Uterus (tissue), 2 donors: ENCODE measurements around the gene MYH14.

Experiments used
- POLR2A ChIP-seq, 2 donors: fragments of 450-650 bp; IDR thresholded peaks; one replicate each; pipeline ENCODE4 v1.6.1; 2016; ENCODE audit warnings: antibody characterized with exemption in 2 of 2, mild to moderate bottlenecking in 1 of 2, moderate library complexity in 1 of 2
- TF ChIP-seq, protein P1 (sequence below), 4 experiments: fragments of 200-600 bp in 2 of 4; fragments of 450-650 bp in 2 of 4; sonication (generic) in 2 of 4; IDR thresholded peaks; one replicate each; pipeline ENCODE4 v1.5.1; 2016 to 2019; ENCODE audit warnings: antibody characterized with exemption in 4 of 4, mild to moderate bottlenecking in 2 of 4, moderate library complexity in 1 of 4

DNA sequence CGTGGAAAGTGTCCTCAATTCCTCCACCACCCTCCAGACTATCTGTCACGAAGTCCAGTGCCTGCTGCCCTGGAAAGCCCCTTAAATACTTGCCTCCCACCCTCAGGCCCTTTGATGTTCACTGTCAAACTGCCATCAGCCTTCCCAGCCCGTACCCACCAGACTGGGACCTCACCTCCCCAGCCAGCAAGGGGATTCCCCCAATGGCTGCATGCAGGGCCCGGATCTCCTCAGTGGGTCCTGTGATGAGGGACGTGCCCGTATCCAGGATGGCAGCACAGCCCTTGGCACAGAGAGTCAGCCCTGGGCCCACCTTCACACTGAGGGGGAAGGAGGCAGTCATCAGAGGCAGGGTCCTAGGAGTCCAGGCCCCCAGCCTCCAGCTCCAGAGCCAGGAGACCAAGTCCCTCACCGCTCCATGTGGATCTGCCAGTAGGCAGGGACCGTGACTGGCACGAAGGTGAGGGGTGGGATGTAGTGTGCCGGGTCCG is 156.0 kb downstream of the MYH14 start:
- TF ChIP-seq, protein P1, sequence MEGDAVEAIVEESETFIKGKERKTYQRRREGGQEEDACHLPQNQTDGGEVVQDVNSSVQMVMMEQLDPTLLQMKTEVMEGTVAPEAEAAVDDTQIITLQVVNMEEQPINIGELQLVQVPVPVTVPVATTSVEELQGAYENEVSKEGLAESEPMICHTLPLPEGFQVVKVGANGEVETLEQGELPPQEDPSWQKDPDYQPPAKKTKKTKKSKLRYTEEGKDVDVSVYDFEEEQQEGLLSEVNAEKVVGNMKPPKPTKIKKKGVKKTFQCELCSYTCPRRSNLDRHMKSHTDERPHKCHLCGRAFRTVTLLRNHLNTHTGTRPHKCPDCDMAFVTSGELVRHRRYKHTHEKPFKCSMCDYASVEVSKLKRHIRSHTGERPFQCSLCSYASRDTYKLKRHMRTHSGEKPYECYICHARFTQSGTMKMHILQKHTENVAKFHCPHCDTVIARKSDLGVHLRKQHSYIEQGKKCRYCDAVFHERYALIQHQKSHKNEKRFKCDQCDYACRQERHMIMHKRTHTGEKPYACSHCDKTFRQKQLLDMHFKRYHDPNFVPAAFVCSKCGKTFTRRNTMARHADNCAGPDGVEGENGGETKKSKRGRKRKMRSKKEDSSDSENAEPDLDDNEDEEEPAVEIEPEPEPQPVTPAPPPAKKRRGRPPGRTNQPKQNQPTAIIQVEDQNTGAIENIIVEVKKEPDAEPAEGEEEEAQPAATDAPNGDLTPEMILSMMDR (IDR thresholded peaks at IDR 0.05), result no peak
- no peak for TF ChIP-seq POLR2A (IDR thresholded peaks at IDR 0.05)
